ENCODE data around the gene SEC61G. TPM values are rescaled to one million over a fixed set of nuclear protein-coding genes. Genes with fewer than 3 reads are reported as not detected.

Gene SEC61G
- total RNA-seq (ENCODE audit: low replicate concordance) = 516 and 966 TPM in 2 replicates

DNA sequence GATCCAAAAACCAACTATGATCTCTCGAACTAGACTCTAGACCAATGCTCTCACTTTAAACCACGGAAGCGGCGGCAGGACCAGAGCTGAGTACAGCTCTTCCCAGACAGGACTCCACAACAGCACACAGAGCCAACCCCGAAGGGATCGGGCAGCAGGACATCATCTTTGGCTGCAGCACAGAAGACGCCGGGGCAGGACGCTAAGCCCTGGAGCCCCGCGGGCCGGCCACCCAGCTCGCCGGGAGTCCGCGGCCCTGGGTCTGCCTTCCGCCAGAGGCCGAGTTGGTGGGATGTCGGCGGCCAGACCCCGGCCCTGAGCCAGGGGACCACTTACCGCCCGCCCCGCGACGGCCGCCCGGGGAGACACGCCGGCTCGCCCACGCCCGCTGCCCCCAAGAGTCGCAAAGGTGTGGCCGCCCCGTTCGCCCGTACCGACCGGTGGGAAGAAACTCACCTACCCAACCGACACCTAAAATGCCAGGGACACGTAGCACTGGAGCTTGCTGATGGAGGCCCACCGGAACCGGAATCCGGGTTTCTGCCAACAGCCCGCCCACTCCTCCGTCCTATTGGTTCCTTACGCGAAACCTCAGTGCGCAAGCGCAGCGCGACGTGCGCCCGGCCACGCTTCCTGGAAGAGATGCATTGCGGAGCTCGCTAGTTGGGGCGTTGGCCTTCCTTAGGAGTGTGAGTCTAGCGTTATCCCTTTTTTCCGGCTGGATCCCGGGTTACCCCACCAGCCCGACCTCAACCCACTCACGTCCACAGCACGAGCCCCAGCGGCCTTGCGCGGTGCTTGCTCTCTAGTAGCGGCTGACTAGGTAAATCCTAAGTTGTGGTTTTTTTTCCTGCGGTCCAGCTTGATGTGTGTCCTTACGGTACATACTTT is at the start of gene SEC61G:
Gene SEC61G, minus strand, starts transcription at position 510 of the 891 bp plus-strand sequence. CDS start 1,623 bp downstream, outside the sequence.
- Histone ChIP-seq H3K36me3 (peaks cover 5% of the 10 kb centered on the region), H3F3A (ENCODE audit: low read depth) (no peaks in the 10 kb centered on the region), H3K4me2 (peak within 1 kb of the TSS; percentile 95), H3K4me3 (peak within 1 kb of the TSS; percentile 72), H3K79me2 (ENCODE audit: low read depth) (peaks cover 59% of the 10 kb centered on the region), H3K27ac (no peak within 1 kb of the TSS), H2AFZ (replicated peaks) (peak within 1 kb of the TSS; percentile 77), H3K9me3 (ENCODE audit: low read depth) (no peaks in the 10 kb centered on the region), H4K20me1 (ENCODE audit: low read depth) (peaks cover 45% of the 10 kb centered on the region), H3K27me3 (no peaks in the 10 kb centered on the region), H3K9ac (peak within 1 kb of the TSS; percentile 70), H3K4me1 (peaks cover 16% of the 10 kb centered on the region)
- DNase-seq (ENCODE audit: low spot score) = peak; percentile 96
- H3K4me1 Mint-ChIP-seq = peaks cover 17% of the 10 kb centered on the region
- peak within 1 kb of the TSS; percentile 100 for H3K4me3 Mint-ChIP-seq
- no peaks in the 10 kb centered on the region for H3K36me3 Mint-ChIP-seq
- peak within 1 kb of the TSS; percentile 97 for H3K27ac Mint-ChIP-seq
- H3K9me3 Mint-ChIP-seq = peaks cover 2% of the 10 kb centered on the region
- TF ChIP-seq, protein P1, sequence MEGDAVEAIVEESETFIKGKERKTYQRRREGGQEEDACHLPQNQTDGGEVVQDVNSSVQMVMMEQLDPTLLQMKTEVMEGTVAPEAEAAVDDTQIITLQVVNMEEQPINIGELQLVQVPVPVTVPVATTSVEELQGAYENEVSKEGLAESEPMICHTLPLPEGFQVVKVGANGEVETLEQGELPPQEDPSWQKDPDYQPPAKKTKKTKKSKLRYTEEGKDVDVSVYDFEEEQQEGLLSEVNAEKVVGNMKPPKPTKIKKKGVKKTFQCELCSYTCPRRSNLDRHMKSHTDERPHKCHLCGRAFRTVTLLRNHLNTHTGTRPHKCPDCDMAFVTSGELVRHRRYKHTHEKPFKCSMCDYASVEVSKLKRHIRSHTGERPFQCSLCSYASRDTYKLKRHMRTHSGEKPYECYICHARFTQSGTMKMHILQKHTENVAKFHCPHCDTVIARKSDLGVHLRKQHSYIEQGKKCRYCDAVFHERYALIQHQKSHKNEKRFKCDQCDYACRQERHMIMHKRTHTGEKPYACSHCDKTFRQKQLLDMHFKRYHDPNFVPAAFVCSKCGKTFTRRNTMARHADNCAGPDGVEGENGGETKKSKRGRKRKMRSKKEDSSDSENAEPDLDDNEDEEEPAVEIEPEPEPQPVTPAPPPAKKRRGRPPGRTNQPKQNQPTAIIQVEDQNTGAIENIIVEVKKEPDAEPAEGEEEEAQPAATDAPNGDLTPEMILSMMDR (IDR thresholded peaks at IDR 0.05) = no peak
- no peak for TF ChIP-seq EZH2 (IDR thresholded peaks at IDR 0.05)
- TF ChIP-seq EZH2phosphoT487 (IDR thresholded peaks at IDR 0.05) = no peak
- no peaks in the 10 kb centered on the region for H3K27me3 Mint-ChIP-seq (ENCODE audit: insufficient read depth, low read depth)

DNA sequence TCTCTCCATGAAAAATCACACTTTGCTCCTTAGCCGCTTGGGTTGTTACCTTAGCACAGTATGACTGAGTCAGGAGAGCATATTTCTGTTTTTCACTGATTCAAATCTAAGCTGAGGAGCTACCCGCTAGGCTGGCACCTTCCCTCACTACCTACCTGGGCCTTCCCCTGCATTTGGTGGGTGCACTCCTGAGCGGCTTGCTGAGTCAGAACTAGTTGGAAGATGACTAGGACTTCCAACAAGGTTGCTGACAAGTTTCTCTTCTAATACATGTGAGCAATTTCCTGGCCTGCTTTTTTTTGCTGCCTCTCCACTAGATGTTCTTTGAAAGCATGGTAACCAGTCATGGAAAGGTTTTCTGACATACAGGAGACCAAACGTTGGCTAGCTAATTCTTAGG is 43.8 kb upstream of the SEC61G start:
- no peak overlapping the region for H3K9ac ChIP-seq
- Mint-ChIP-seq H3K4me3 (no peak overlapping the region), H3K27me3 (ENCODE audit: insufficient read depth, low read depth) (peaks cover 6% of the 10 kb centered on the region), H3K4me1 (no peaks in the 10 kb centered on the region), H3K36me3 (no peaks in the 10 kb centered on the region), H3K9me3 (no peaks in the 10 kb centered on the region), H3K27ac (no peak overlapping the region)
- no peaks in the 10 kb centered on the region for H4K20me1 ChIP-seq (ENCODE audit: low read depth)
- H3K27ac ChIP-seq = no peak overlapping the region
- no peaks in the 10 kb centered on the region for H3K27me3 ChIP-seq
- H2AFZ ChIP-seq (replicated peaks) = no peak overlapping the region
- no peaks in the 10 kb centered on the region for H3K36me3 ChIP-seq
- no peaks in the 10 kb centered on the region for H3K79me2 ChIP-seq (ENCODE audit: low read depth)
- H3K4me2 ChIP-seq = no peak overlapping the region
- H3K4me1 ChIP-seq = no peaks in the 10 kb centered on the region
- TF ChIP-seq, protein P1 (IDR thresholded peaks at IDR 0.05) = no peak
- no peak for TF ChIP-seq EZH2 (IDR thresholded peaks at IDR 0.05)
- no peak for TF ChIP-seq EZH2phosphoT487 (IDR thresholded peaks at IDR 0.05)
- H3F3A ChIP-seq (ENCODE audit: low read depth) = no peaks in the 10 kb centered on the region
- H3K4me3 ChIP-seq = no peak overlapping the region
- no peak for DNase-seq (ENCODE audit: low spot score)
- no peaks in the 10 kb centered on the region for H3K9me3 ChIP-seq (ENCODE audit: low read depth)

DNA sequence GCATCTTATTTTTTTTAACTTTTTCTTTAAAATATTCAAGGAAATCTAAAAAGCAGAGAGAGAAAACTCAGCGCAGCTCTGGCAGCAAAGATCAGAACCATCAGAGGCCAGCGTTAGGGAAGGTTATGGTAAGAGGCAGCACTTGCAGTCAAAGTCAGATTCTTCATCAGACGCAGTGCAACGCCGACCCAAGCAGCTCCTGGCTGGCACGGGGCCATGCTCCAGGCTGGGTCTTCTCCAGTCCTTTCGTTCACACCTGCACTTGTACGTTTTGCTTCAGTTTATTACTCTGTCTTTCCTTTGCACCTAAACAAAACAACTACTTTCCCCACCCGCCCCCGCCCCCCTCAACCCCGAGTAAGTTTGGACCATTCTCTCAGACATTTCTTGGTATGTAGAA is 43.1 kb upstream of the SEC61G start:
- Mint-ChIP-seq H3K27me3 (ENCODE audit: insufficient read depth, low read depth) (peaks cover 6% of the 10 kb centered on the region), H3K4me1 (no peaks in the 10 kb centered on the region), H3K36me3 (no peaks in the 10 kb centered on the region), H3K9me3 (no peaks in the 10 kb centered on the region), H3K27ac (no peak overlapping the region), H3K4me3 (no peak overlapping the region)
- Histone ChIP-seq H3F3A (ENCODE audit: low read depth) (no peaks in the 10 kb centered on the region), H3K4me2 (no peak overlapping the region), H3K4me3 (no peak overlapping the region), H3K79me2 (ENCODE audit: low read depth) (no peaks in the 10 kb centered on the region), H3K4me1 (no peaks in the 10 kb centered on the region), H4K20me1 (ENCODE audit: low read depth) (no peaks in the 10 kb centered on the region), H3K9ac (no peak overlapping the region), H3K36me3 (no peaks in the 10 kb centered on the region), H3K27me3 (no peaks in the 10 kb centered on the region), H3K9me3 (ENCODE audit: low read depth) (no peaks in the 10 kb centered on the region), H2AFZ (replicated peaks) (no peak overlapping the region), H3K27ac (no peak overlapping the region)
- TF ChIP-seq EZH2phosphoT487 (IDR thresholded peaks at IDR 0.05) = no peak
- no peak for TF ChIP-seq EZH2 (IDR thresholded peaks at IDR 0.05)
- TF ChIP-seq, protein P1 (IDR thresholded peaks at IDR 0.05) = no peak
- DNase-seq (ENCODE audit: low spot score) = no peak

Data from neural progenitor cell (in vitro differentiated cells).